ENCODE measurements around the gene LIN28B.
"Not testable (repeated sequence)": the region's sequence is repeated elsewhere in the genome, so short reads cannot be mapped to it uniquely, and the experiment has no call there.

LIN28B gene, protein sequence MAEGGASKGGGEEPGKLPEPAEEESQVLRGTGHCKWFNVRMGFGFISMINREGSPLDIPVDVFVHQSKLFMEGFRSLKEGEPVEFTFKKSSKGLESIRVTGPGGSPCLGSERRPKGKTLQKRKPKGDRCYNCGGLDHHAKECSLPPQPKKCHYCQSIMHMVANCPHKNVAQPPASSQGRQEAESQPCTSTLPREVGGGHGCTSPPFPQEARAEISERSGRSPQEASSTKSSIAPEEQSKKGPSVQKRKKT

GRCh38 chr6:104956731-104957294 lies at the start of gene LIN28B:
Gene LIN28B, plus strand, starts transcription at chr6:104957107. Its CDS starts 144 bp downstream, at chr6:104957251.
- no peak for DNase-seq (ENCODE audit: low spot score)

GRCh38 chr6:104908031-104908887 lies 48.6 kb upstream of the LIN28B start:
- DNase-seq (ENCODE audit: low spot score) = no peak

- no peak for DNase-seq (ENCODE audit: low spot score)
Measured at GRCh38 chr6:104908888-104909525, 47.9 kb upstream of the LIN28B start.

DNA sequence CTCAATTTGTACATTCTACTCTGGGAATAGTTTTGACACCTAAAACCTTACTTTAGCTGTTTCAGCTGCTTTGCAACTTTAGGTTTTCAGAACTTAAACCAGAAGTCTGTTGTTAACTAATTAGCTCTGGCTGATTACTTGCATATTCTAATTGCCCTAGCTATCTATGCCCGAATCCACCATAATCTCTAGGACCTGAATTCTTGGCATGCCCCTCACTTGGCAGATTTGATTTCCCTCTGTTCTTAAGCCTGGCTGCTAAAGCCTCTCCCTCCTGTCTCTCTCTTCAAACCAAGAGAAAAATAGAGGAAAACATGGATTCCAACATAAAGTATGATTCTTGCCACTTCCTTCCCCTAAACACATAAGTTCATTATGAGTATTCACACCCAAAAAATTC lies 35.0 kb upstream of the LIN28B start:
- DNase-seq (ENCODE audit: low spot score) = no peak

DNA sequence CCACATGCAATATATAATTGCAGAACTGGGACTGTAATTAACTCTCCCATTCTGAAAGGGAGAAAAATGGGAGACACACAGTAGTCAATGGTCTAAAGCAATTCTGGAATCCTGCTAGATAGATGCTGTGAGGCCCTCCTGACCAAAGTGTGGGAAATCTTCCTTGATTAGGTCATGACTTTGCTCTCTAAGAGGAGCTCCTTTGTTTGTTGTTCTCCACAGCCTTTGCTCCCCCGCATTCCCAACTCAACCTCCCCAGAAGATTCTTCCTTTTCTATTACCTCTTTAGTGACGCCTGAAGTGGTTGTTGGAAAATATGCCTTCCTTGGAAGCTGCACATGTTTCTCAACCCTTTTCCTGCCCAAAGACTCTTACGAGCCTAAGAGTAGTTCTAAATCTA lies 28.8 kb upstream of the LIN28B start:
- no peak for DNase-seq (ENCODE audit: low spot score)

DNA sequence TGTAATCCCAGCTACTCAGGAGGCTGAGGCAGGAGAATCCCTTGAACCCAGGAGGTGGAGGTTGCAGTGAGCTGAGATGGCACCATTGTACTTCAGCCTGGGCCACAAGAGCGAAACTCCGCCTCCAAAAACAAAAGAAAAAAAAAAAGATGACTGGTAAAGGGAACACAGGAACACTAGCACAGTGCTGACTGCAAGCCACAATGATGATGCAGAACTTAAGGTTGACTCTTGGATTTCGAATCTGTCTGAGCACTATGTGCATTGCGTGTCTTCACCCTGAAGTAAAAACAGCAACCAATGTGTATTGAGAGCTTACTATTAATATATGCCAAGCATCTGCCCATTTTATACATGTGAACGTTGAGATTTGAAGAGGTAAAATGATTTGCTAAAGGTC lies 27.6 kb upstream of the LIN28B start:
- no peak for DNase-seq (ENCODE audit: low spot score)

DNA sequence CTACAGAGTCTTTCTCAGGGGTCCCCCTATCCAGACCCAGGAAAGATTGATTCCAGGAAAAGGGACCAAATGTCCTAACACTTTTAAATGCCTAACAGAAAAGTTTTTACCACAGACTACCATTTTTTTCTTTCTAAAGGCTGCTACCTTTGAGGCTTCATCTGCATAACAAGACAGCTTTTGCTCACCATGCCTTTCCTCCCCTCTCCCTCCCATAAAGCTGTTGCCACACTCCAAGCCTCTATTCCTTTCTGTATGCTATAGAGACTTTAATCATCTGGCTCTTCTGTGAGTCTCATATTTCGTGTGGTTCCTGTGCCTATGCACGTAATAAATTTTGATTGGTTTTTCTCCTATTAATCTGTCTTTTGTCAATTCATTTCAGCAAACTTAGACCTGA lies 26.0 kb upstream of the LIN28B start:
- no peak for DNase-seq (ENCODE audit: low spot score)

DNA sequence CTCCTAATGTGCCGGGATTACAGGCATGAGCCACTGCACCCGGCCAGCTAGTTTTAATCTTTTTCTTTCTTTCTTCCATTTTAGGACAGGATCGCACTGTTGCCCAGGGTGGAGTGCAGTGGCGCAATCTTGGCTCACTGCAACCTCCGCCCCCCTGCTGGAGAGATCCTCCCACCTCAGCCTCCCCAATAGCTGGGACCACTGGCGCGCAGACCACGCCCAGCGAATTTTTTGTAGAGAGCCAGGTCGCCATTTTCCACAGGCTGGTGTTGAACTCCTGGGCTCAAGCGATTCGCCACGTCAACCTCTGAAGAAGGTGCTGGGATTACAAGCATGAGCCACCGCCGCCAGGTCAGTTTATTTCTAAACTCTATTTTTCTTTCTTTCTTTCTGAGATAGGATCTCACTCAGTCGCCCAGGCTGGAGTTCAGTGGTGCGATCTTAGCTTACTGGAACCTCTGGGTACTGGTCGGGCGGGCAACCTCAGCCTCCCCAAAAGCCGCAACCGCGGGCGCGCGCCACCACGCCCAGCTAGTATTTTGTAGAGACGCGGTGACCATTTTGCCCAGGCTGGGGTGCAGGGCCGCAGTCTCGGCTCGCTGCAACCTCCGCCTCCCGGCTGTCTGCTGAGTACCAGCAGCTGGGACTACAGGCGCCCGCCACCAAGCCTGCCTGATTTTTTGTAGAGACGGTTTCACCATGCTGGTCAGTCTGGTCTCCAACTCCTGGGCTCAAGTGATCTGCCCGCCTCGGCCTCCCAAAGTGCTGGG lies 20.0 kb upstream of the LIN28B start:
- no peak for DNase-seq (ENCODE audit: low spot score)

GRCh38 chr6:104940238-104940892 lies 16.5 kb upstream of the LIN28B start:
- DNase-seq (ENCODE audit: low spot score) = no peak

DNA sequence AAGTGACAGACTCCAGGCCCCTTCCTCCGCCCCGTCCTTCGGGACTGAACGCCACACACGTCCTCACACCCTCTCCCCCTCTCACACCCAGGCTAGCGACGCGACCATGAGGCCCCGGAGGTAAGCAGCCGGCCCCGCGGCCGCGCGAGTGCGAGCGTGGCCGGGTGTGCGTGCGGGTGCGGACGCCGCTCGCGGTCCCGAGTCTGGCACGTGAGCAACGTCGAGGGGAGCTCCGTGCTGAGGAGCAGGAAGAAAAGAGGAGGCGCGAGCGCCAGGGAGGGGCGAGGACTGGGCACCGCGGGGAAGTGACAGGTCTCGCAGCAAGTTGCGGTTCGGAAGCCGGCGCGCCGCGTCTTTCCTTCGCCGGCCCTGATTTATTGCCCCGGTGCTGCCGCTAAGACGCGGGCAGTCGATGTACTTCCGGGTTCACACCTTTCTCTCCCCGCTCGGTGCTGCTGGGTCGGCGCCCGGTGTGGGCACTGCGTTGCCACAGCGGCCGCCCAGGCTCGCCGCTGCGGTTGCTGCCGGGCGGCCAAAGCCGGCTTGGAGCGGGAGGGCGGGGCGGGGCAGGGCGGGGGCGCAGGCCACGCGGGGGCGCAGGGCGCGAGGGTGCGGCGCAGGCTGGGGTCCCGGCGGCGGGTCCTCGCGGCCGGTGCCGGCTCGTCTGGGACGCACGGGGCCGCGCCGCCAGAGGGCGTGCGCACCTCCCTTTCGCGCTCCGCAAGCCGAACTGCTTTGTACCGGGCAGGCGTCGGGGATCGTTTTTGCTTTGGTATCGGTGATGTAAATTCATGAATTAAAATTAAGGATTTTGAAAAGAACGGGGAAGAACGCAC lies 15.8 kb upstream of the LIN28B start:
- peak; percentile 29 for DNase-seq (ENCODE audit: low spot score)

GRCh38 chr6:104941729-104942091 lies 15.2 kb upstream of the LIN28B start:
- DNase-seq (ENCODE audit: low spot score) = no peak

GRCh38 chr6:104943781-104944180 lies 13.1 kb upstream of the LIN28B start:
- DNase-seq (ENCODE audit: low spot score) = no peak

GRCh38 chr6:104949206-104949605 lies 7.7 kb upstream of the LIN28B start:
- DNase-seq (ENCODE audit: low spot score) = no peak

DNA sequence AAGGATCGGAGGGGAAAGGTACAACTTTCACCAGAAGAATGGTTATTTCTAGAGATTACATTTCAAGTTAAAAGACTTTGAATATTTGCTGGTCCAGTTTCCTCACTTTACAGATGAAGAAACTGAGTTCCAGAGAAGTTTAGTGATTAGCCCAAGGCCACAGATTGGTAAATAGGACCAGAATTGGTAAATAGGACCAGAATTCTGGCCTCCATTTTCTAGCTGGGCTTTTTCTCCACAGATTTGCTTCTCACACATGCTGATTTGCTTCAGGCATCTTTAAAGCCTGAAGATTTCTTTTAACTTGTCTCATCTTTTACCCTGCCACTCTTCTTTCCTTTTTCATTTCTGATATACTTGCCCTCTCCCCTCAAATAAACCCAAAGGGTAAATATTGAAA lies 5.2 kb upstream of the LIN28B start:
- no peak for DNase-seq (ENCODE audit: low spot score)

DNA sequence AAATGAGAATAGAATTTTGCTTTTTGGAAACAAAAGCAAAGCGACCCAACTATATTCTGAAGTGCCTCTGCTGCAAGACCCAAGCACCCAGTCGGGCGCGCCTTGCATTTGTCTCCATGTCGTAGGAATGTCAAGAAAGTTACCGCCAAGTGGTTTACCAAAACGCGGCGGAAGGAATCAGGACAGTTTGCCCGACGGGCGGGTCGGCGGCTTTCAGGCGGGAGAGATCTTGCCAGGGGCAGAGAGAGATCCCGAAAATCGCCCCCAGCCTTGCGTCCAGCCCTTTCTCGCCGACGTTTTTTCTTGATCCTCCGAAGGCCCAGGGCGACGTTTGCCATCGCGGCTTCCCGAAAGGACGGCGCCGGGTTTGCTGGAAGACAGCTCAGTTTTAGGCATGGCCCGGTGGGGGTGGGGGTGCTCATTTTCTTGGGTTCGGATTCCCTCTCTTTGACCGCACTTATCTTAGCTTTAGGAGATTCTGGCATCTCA lies 4.0 kb upstream of the LIN28B start:
- no peak for DNase-seq (ENCODE audit: low spot score)

DNA sequence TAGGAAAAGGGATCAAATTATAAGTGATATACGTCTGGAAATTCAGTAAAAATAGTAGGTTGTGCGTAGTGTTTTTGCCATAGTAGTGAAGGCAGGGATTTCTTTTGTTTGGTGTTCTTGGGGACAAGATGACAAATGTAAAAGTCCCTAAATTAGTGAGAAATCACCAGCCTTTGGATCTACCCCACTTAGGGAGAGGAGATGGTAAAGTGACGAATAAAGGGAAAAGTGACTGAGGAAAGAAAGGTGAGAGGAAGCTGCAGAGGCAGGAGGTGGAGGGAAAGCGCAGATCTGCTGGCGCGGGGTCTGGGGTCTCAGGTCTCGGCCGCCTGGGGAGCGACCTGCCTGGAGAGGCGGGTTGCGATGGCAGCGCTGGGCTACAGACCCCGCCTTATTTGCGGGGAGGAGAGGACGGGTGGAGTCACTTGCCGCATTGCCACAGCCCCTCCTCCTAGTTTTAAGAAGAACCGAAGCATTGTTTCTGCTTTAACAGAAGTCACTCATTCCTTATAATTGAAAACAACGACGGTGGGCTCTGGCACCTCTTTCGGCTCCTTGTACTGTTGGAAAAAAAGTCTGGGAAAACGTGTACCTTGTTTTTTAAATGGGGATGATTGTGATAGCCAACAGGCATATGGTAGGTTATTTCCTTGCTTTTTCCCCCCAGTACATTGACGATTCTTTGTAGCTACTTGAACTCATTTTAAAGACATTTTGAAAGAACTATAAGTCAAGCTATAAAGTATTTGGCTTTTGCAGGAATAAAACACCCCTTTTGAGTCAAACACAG lies 3.3 kb upstream of the LIN28B start:
- not testable (repeated sequence) for DNase-seq (ENCODE audit: low spot score)

DNA sequence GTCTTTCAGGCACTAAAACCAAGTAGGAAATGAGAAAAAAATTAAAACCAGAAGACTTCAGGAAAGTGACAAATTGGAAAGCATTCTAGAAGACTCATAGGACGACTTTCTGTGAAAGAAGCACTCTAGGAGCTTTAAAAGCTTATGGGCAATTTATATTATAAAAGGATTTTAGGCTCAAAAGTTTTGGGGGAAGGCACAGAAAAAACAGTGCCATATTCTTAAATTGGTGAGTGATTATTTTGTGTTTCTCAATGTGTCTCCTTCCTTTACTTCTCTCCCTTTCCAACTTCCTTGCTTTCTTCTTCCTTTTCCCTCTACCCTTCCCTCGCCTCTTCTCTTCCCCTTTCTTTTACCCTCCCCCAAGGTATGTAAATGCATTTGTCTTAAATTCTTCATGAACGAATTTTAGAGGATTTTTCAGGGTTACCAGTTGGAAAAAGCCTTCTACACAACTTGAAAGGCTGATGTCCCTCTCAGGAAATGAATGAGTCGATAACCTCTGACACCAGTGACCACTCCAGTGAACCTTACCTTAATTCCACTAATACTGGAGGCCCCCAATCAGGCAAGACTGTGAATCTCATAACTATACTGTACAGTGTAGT lies 2.6 kb upstream of the LIN28B start:
- no peak for DNase-seq (ENCODE audit: low spot score)

- no peak for DNase-seq (ENCODE audit: low spot score)
Measured at GRCh38 chr6:104955491-104955890, 1.4 kb upstream of the LIN28B start.
